Nephron progenitor cell (in vitro differentiated cells): ENCODE results near the gene TMPRSS11B.

ENCODE experiments used
- DNase-seq: peaks from one replicate; pipeline ENCODE4 v3.0.0; 2021
- H3K27ac Mint-ChIP-seq: 2 replicates; pipeline ENCODE4 v1.8.0; 2021; ENCODE audit warnings: mild to moderate bottlenecking, moderate library complexity, mixed read lengths
- H3K27me3 Mint-ChIP-seq: 2 replicates; pipeline ENCODE4 v1.8.0; 2021; ENCODE audit warnings: mild to moderate bottlenecking, low read depth, mixed read lengths; ENCODE audit not compliant: poor library complexity
- H3K36me3 Mint-ChIP-seq: 2 replicates; pipeline ENCODE4 v1.8.0; 2021; ENCODE audit warnings: low read depth, mixed read lengths
- H3K4me1 Mint-ChIP-seq: 2 replicates; pipeline ENCODE4 v1.8.0; 2021; ENCODE audit warnings: mixed read lengths
- H3K4me3 Mint-ChIP-seq: 2 replicates; pipeline ENCODE4 v1.8.0; 2021; ENCODE audit warnings: mild to moderate bottlenecking, moderate library complexity, mixed read lengths
- H3K9me3 Mint-ChIP-seq: 2 replicates; pipeline ENCODE4 v1.8.0; 2021; ENCODE audit warnings: mild to moderate bottlenecking, moderate library complexity, mixed read lengths
- TF ChIP-seq, protein P1 (sequence below): fragments of 200-600 bp; sonication (generic); IDR thresholded peaks from 2 replicates; pipeline ENCODE4 v1.5.0; 2021; ENCODE audit warnings: antibody characterized with exemption

Gene TMPRSS11B, protein sequence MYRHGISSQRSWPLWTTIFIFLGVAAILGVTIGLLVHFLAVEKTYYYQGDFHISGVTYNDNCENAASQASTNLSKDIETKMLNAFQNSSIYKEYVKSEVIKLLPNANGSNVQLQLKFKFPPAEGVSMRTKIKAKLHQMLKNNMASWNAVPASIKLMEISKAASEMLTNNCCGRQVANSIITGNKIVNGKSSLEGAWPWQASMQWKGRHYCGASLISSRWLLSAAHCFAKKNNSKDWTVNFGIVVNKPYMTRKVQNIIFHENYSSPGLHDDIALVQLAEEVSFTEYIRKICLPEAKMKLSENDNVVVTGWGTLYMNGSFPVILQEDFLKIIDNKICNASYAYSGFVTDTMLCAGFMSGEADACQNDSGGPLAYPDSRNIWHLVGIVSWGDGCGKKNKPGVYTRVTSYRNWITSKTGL

DNA sequence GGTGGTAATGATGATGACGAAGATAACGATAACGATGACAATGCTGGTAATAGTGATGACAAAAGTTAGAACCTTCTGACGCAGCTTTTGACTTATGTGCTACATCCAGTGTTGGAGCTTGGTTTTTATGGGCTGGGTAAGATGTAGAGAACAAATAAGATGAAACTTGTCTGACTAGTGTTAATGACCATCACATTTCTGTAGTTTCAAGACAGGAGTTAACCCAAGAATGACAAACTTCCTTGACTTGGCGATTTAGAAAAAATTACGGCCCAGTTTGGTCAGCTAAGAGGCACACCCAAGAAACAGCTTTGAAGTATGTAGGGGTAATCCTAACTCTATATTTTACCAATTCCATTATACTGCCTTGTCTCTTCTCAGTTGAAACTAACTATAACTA, at the start of gene TMPRSS11B:
Gene TMPRSS11B (minus strand): TSS at position 101 of the 400 bp plus-strand sequence. CDS start 136 bp downstream, outside the sequence.
- DNase-seq, result no peak
- H3K27me3 Mint-ChIP-seq, result no peaks in the 10 kb centered on the region
- H3K36me3 Mint-ChIP-seq, result no peaks in the 10 kb centered on the region
- no peaks in the 10 kb centered on the region for H3K4me1 Mint-ChIP-seq
- no peaks in the 10 kb centered on the region for H3K9me3 Mint-ChIP-seq
- TF ChIP-seq, protein P1, sequence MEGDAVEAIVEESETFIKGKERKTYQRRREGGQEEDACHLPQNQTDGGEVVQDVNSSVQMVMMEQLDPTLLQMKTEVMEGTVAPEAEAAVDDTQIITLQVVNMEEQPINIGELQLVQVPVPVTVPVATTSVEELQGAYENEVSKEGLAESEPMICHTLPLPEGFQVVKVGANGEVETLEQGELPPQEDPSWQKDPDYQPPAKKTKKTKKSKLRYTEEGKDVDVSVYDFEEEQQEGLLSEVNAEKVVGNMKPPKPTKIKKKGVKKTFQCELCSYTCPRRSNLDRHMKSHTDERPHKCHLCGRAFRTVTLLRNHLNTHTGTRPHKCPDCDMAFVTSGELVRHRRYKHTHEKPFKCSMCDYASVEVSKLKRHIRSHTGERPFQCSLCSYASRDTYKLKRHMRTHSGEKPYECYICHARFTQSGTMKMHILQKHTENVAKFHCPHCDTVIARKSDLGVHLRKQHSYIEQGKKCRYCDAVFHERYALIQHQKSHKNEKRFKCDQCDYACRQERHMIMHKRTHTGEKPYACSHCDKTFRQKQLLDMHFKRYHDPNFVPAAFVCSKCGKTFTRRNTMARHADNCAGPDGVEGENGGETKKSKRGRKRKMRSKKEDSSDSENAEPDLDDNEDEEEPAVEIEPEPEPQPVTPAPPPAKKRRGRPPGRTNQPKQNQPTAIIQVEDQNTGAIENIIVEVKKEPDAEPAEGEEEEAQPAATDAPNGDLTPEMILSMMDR, result no peak
- no peak within 1 kb of the TSS for H3K4me3 Mint-ChIP-seq
- H3K27ac Mint-ChIP-seq, result no peak within 1 kb of the TSS

DNA sequence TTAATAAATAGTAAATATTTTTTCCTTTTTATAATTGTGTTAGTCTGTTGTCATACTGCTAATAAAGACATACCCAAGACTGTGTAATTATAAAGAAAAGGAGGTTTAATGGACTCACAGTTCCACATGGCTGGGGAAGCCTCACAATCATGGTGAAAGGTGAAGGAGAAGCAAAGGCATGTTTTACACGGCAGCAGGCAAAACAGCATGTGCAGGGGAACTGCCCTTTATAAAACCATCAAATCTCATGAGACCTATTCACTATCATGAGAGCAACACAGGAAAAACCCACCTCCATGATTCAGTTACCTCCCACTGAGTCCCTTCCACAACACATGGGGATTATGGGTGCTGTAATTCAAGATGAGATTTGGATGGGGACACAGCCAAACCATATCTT, 45.8 kb upstream of the TMPRSS11B start:
- H3K9me3 Mint-ChIP-seq, result peaks cover 16% of the 10 kb centered on the region
- H3K27me3 Mint-ChIP-seq, result no peaks in the 10 kb centered on the region
- no peaks in the 10 kb centered on the region for H3K36me3 Mint-ChIP-seq
- no peak for DNase-seq
- H3K4me3 Mint-ChIP-seq, result no peak overlapping the region
- no peak overlapping the region for H3K27ac Mint-ChIP-seq
- TF ChIP-seq, protein P1, result no peak
- peaks cover 4% of the 10 kb centered on the region for H3K4me1 Mint-ChIP-seq

DNA sequence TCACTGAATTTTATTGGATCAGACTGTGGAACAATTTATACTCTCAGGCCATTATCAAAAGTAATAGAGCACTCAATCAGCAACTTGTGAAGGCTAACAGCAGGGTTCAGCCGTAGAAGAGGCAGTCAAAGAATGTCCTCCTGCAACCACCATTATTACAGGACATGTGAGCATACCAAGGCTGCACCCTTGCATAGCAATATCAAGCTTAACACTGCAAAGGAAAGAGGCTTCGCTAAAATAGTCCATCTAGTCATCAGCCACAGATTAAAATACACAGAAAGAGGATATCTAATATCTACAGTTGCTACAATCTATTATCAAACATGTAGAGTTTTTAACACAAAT, 42.9 kb upstream of the TMPRSS11B start:
- peaks cover 4% of the 10 kb centered on the region for H3K4me1 Mint-ChIP-seq
- no peaks in the 10 kb centered on the region for H3K27me3 Mint-ChIP-seq
- H3K9me3 Mint-ChIP-seq, result peaks cover 9% of the 10 kb centered on the region
- no peaks in the 10 kb centered on the region for H3K36me3 Mint-ChIP-seq
- no peak overlapping the region for H3K4me3 Mint-ChIP-seq
- no peak overlapping the region for H3K27ac Mint-ChIP-seq
- DNase-seq, result no peak
- TF ChIP-seq, protein P1, result no peak

DNA sequence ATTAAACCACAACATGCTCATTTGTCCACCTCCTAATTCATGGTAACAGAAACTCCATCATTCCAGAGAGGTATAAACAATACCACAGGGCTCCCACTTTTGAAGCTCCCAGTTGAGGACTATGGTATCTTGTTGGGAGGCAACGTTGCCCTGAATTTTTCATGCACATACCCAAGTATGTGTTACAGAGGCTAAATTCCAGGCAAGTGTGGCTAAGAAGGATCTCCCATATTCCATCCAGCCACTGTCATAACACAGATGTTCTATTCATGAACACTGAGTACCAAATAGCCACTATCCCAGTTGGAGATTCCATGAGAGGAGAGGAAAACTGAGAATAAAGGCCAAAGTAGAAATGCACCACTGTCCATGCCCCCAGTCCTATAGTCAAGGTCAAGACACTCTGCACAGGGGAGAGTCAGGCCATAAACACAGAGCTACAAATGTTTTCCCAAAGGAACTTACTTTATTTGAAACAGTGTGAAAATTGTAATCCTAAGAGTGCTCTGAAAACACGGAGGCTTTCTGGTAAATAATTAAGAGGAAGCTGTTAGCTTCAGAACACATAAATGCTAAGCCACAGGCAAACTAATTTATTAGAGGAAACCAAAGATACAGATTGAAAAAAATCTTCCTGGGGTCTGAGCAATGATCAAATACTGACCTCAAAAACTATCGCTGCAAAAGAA, 42.4 kb upstream of the TMPRSS11B start:
- Mint-ChIP-seq H3K4me1 (peaks cover 6% of the 10 kb centered on the region), H3K27ac (no peak overlapping the region), H3K4me3 (no peak overlapping the region), H3K9me3 (peaks cover 9% of the 10 kb centered on the region), H3K27me3 (no peaks in the 10 kb centered on the region), H3K36me3 (no peaks in the 10 kb centered on the region)
- DNase-seq, result no peak
- TF ChIP-seq, protein P1, result no peak

DNA sequence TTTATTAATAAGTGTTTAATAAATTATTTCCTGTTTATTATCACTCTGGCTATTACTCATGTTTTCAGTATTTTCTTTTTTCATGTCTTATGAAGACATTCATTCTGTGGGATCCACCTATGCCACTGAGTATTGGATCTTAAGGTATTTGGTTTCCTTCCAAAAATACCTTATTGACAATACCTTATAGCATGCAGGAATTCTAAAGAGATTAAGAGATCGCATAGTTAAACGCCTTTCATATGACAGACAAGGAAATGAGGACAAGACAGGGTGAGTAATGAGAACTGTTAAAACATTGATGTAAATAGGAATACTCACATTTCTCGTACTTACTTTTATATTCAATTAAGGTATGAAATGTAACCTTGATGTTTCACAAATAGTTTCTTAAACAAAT, 38.2 kb upstream of the TMPRSS11B start:
- Mint-ChIP-seq H3K27ac (no peak overlapping the region), H3K4me3 (no peak overlapping the region), H3K27me3 (no peaks in the 10 kb centered on the region), H3K4me1 (peaks cover 19% of the 10 kb centered on the region), H3K36me3 (no peaks in the 10 kb centered on the region), H3K9me3 (peaks cover 6% of the 10 kb centered on the region)
- no peak for DNase-seq
- TF ChIP-seq, protein P1, result no peak
